Small intestine (tissue), 7 donors: ENCODE results near the gene C1orf198. TPM values are rescaled to one million over a fixed set of nuclear protein-coding genes. Genes with fewer than 3 reads are reported as not detected.

Experiments
- DNase-seq, 2 donors: peaks; one replicate each; pipeline versions ENCODE4 v3.0.0 to v3.0.0-alpha.2; 2013
- FAIRE-seq: peaks from 2 replicates; lab custom pipeline; 2012; peaks lifted over from hg19 to GRCh38; lab: Jason Lieb, UNC
- H3K27ac ChIP-seq, 3 donors: one replicate each; pipeline ENCODE4 v1.5.1; 2013; ENCODE audit warnings: low read length in 2 of 3, mild to moderate bottlenecking in 2 of 3, control low read depth in 1 of 3, inconsistent platforms in 1 of 3, low read depth in 1 of 3, moderate library complexity in 1 of 3
- H3K27me3 ChIP-seq, 3 donors: one replicate each; pipeline ENCODE4 v1.6.1; 2013; ENCODE audit warnings: low read length in 3 of 3, inconsistent platforms in 1 of 3; ENCODE audit not compliant: control insufficient read depth in 3 of 3, insufficient read depth in 3 of 3
- H3K36me3 ChIP-seq, 3 donors: one replicate each; pipeline ENCODE4 v1.6.1; 2013; ENCODE audit warnings: low read length in 3 of 3, inconsistent platforms in 1 of 3, low read depth in 1 of 3, mild to moderate bottlenecking in 1 of 3, moderate library complexity in 1 of 3; ENCODE audit not compliant: control insufficient read depth in 3 of 3, insufficient read depth in 2 of 3
- H3K4me1 ChIP-seq, 3 donors: one replicate each; pipeline ENCODE4 v1.6.1; 2013; ENCODE audit warnings: low read length in 2 of 3, inconsistent platforms in 1 of 3, low read depth in 1 of 3, mild to moderate bottlenecking in 1 of 3, moderate library complexity in 1 of 3; ENCODE audit not compliant: control insufficient read depth in 3 of 3, insufficient read depth in 2 of 3
- H3K4me3 ChIP-seq, 3 donors: one replicate each; pipeline ENCODE4 v1.5.1; 2013; ENCODE audit warnings: low read length in 3 of 3, control low read depth in 1 of 3, inconsistent platforms in 1 of 3, low read depth in 1 of 3, mild to moderate bottlenecking in 1 of 3, moderate library complexity in 1 of 3
- H3K9me3 ChIP-seq, 2 donors: one replicate each; pipeline ENCODE4 v1.6.1; 2013; ENCODE audit warnings: low read depth in 1 of 2, low read length in 1 of 2; ENCODE audit not compliant: control insufficient read depth in 2 of 2, insufficient read depth in 1 of 2
- WGBS, 3 donors: extraction: QIAGEN DNeasy Blood & Tissue Kit; methylation state at CpG; one replicate each; pipeline ENCODE4 v1.1.7; 2013; 5-methylcytosine and 5-hydroxymethylcytosine counted together
- polyA plus RNA-seq, 4 donors: library from polyadenylated mRNA; stranded (reverse) in 3 of 4; unstranded in 1 of 4; fragments of 200-250 nt in 3 of 4; fragments of 120-200 nt in 1 of 4; gene quantifications; one replicate each; pipeline versions ENCODE4 v1.2.1 to v1.2.3, GENCODE V29; 2013
- donor health status: healthy with polysubstance abuse.
- donor health status: control.
- donor health status: control.
- donor health status: Bipolar disorder and iron deficiency.
- donor health status: healthy.

Gene C1orf198
- polyA plus RNA-seq, 4 donors, result 6.0 to 19.5 (median 13.1) TPM

- 90 to 92% (median 90%) methylated on average over 4 of the region's 4 CpGs for WGBS, 3 donors
- peaks cover 0 to 7% of the 10 kb centered on the region in 2 donors for H3K9me3 ChIP-seq
- FAIRE-seq (no peak), DNase-seq (no peak)
- H3K36me3 ChIP-seq, result peaks cover 0 to 34% (median 0%) of the 10 kb centered on the region in 3 donors
- H3K27ac ChIP-seq, result no peak overlapping the region
- H3K4me1 ChIP-seq, result peaks cover 0 to 2% (median 2%) of the 10 kb centered on the region in 3 donors
- H3K27me3 ChIP-seq, result no peaks in the 10 kb centered on the region
- no peak overlapping the region for H3K4me3 ChIP-seq
Measured at GRCh38 chr1:230855886-230856285, 12.4 kb downstream of the C1orf198 start.

DNA sequence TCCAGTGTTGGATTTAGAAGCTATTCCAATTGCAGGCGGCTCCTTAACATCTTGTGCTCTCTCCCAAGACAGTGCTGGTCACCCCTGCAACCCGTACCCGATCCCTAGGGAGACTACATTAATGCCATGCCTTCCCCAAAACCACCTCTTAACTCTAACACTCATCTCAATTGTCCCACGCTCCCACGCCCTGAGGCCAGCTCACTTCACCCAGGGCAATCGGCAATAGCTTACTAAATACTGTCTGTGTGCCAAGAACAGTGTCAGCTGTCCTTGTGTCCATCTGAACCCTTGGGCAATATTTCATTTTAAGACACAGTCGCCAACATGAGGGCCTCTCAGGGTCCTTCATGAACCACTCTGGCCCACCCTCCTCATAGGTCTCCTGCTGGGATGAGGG lies 13.9 kb downstream of the C1orf198 start:
- Histone ChIP-seq H3K4me3 (no peak overlapping the region), H3K36me3 (peaks cover 0 to 41% (median 0%) of the 10 kb centered on the region in 3 donors), H3K27me3 (no peaks in the 10 kb centered on the region), H3K27ac (no peak overlapping the region), H3K9me3 (peaks cover 0 to 7% of the 10 kb centered on the region in 2 donors), H3K4me1 (peaks cover 0 to 5% (median 2%) of the 10 kb centered on the region in 3 donors)
- DNase-seq, result no peak
- FAIRE-seq, result no peak
- WGBS, 3 donors, result 92 to 98% (median 96%) methylated on average over 7 of the region's 7 CpGs

DNA sequence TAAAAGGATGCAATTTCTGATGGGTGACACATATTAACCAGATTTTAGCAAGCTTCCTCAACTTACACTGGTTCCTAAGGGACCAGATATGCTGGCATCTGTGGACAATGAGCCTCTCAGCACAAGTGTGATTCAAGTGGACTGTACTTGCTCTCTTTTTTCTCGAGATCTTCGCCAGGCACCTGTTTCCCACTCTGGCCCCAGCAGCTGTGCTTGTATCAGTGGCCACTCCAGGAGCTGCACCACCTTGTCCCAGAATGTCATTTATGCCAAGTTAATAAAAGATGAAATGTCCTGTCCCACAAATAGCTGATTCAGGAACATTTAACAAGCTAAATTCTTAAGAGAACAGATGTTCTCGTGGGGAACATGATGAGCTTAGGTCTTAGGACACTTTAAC lies 14.6 kb downstream of the C1orf198 start:
- WGBS, 3 donors, result 95 to 98% (median 97%) methylated on average over 3 of the region's 3 CpGs
- H3K27me3 ChIP-seq, result no peaks in the 10 kb centered on the region
- peaks cover 0 to 11% (median 2%) of the 10 kb centered on the region in 3 donors for H3K4me1 ChIP-seq
- H3K27ac ChIP-seq, result no peak overlapping the region
- DNase-seq (no peak), FAIRE-seq (no peak)
- H3K36me3 ChIP-seq, result peaks cover 0 to 46% (median 0%) of the 10 kb centered on the region in 3 donors
- no peak overlapping the region for H3K4me3 ChIP-seq
- peaks cover 0 to 7% of the 10 kb centered on the region in 2 donors for H3K9me3 ChIP-seq

GRCh38 chr1:230852959-230853358 lies 15.4 kb downstream of the C1orf198 start:
- Histone ChIP-seq H3K27ac (no peak overlapping the region), H3K36me3 (peaks cover 0 to 46% (median 0%) of the 10 kb centered on the region in 3 donors), H3K27me3 (no peaks in the 10 kb centered on the region), H3K4me3 (no peak overlapping the region), H3K4me1 (peaks cover 0 to 11% (median 0%) of the 10 kb centered on the region in 3 donors), H3K9me3 (peaks cover 0 to 7% of the 10 kb centered on the region in 2 donors)
- 85 to 95% (median 92%) methylated on average over 8 of the region's 8 CpGs for WGBS, 3 donors
- no peak for FAIRE-seq
- DNase-seq, result no peak

DNA sequence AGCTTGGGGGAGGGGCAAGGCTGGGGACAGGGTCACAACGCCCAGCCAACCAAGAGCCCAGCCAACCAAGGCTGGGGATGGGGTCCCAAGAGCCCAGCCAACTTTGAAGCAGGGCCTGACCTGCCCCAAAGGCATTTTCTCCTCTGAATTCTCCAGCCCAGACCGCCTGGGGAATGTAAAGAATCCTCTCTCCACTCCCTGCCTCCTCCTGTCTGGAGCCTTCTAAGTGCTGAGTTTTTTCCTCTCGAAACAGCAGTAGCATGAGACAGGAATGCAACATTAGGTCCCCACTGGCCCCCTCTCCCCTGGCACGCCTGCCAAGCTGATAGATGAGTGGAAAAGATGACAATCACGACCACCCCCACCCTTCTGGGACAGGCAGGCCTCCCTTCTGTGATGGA lies 17.0 kb downstream of the C1orf198 start:
- 71 to 86% (median 77%) methylated on average over 5 of the region's 5 CpGs for WGBS, 3 donors
- no peaks in the 10 kb centered on the region for H3K27me3 ChIP-seq
- peaks cover 0 to 40% (median 0%) of the 10 kb centered on the region in 3 donors for H3K36me3 ChIP-seq
- H3K9me3 ChIP-seq, result peaks cover 0 to 7% of the 10 kb centered on the region in 2 donors
- H3K27ac ChIP-seq, result peak overlapping the region in 1 of 3 donors; percentile 21
- DNase-seq (no peak), FAIRE-seq (no peak)
- H3K4me3 ChIP-seq, result no peak overlapping the region
- H3K4me1 ChIP-seq, result peaks cover 0 to 11% (median 0%) of the 10 kb centered on the region in 3 donors

DNA sequence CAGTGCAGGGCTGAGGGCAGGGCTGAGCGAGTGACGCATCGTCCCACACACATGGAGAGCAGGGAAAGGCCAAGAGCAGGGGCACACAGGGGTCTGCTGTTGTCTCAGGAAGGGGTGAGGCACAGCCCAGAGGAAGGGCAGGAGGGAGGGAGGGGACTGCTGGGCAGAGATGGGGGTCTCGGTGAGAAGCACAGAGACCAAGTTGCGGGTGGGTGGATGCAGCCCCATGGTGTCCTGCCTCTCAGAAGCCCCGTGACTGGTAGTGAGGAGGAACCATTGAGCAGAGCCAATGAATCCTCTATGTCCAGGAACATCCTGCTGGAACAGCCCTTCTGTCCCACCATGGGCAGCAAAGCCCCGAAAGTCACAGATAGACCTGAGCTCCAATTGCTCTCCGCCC lies 17.8 kb downstream of the C1orf198 start:
- FAIRE-seq (no peak), DNase-seq (no peak)
- 78 to 97% (median 93%) methylated on average over 8 of the region's 8 CpGs for WGBS, 3 donors
- peaks cover 0 to 7% of the 10 kb centered on the region in 2 donors for H3K9me3 ChIP-seq
- H3K36me3 ChIP-seq, result peaks cover 0 to 41% (median 0%) of the 10 kb centered on the region in 3 donors
- H3K4me3 ChIP-seq, result no peak overlapping the region
- H3K27me3 ChIP-seq, result no peaks in the 10 kb centered on the region
- H3K4me1 ChIP-seq, result peaks cover 0 to 11% (median 0%) of the 10 kb centered on the region in 3 donors
- H3K27ac ChIP-seq, result peak overlapping the region in 1 of 3 donors; percentile 28

- Histone ChIP-seq H3K27me3 (no peaks in the 10 kb centered on the region), H3K27ac (peak overlapping the region in 2 of 3 donors; percentile 38 to 50), H3K4me3 (no peak overlapping the region), H3K4me1 (peaks cover 0 to 11% (median 0%) of the 10 kb centered on the region in 3 donors), H3K9me3 (peaks cover 0 to 7% of the 10 kb centered on the region in 2 donors), H3K36me3 (peaks cover 0 to 40% (median 0%) of the 10 kb centered on the region in 3 donors)
- no peak for FAIRE-seq
- 59 to 79% (median 73%) methylated on average over 14 of the region's 14 CpGs for WGBS, 3 donors
- DNase-seq, result peak in 1 of 2 donors; percentile 39
Measured at GRCh38 chr1:230849451-230850224, 18.7 kb downstream of the C1orf198 start.

GRCh38 chr1:230848235-230848634 lies 20.1 kb downstream of the C1orf198 start:
- peaks cover 0 to 6% of the 10 kb centered on the region in 2 donors for H3K9me3 ChIP-seq
- H3K4me1 ChIP-seq, result peaks cover 0 to 11% (median 0%) of the 10 kb centered on the region in 3 donors
- DNase-seq (no peak), FAIRE-seq (no peak)
- no peak overlapping the region for H3K27ac ChIP-seq
- peaks cover 2 to 44% (median 2%) of the 10 kb centered on the region in 3 donors for H3K36me3 ChIP-seq
- H3K4me3 ChIP-seq, result no peak overlapping the region
- WGBS, 3 donors, result 86 to 90% (median 88%) methylated on average over 3 of the region's 3 CpGs
- H3K27me3 ChIP-seq, result no peaks in the 10 kb centered on the region
